ENCODE measurements around the gene AP1G1.
"Not testable (repeated sequence)": the region's sequence is repeated elsewhere in the genome, so short reads cannot be mapped to it uniquely, and the experiment has no call there.

AP1G1 gene

GRCh38 chr16:71808593-71809459 is at the start of gene AP1G1:
TSS of gene AP1G1 (minus strand) at chr16:71808834. CDS start at chr16:71789479, 19,355 bp downstream.
- DNase-seq: peak; percentile 92

GRCh38 chr16:71855937-71856662 is 47.5 kb upstream of the AP1G1 start:
- DNase-seq: no peak

GRCh38 chr16:71854369-71854948 is 45.8 kb upstream of the AP1G1 start:
- no peak for DNase-seq

- DNase-seq: no peak
Observed at GRCh38 chr16:71853413-71853812, 44.8 kb upstream of the AP1G1 start.

GRCh38 chr16:71852561-71852960 is 43.9 kb upstream of the AP1G1 start:
- no peak for DNase-seq

- no peak for DNase-seq
Observed at GRCh38 chr16:71852158-71852557, 43.5 kb upstream of the AP1G1 start.

- no peak for DNase-seq
Observed at GRCh38 chr16:71851746-71852145, 43.1 kb upstream of the AP1G1 start.

GRCh38 chr16:71848622-71849021 is 40.0 kb upstream of the AP1G1 start:
- DNase-seq: no peak

- no peak for DNase-seq
Observed at GRCh38 chr16:71847096-71847495, 38.5 kb upstream of the AP1G1 start.

GRCh38 chr16:71846431-71846830 is 37.8 kb upstream of the AP1G1 start:
- no peak for DNase-seq

- peak; percentile 65 for DNase-seq
Observed at GRCh38 chr16:71845639-71846430, 37.2 kb upstream of the AP1G1 start, which contains the start of gene ATXN1L. TSS of gene ATXN1L (plus strand) at chr16:71845976. CDS start at chr16:71849741, 3,765 bp downstream.

- no peak for DNase-seq
Observed at GRCh38 chr16:71843572-71843971, 34.9 kb upstream of the AP1G1 start.

- DNase-seq: no peak
Observed at GRCh38 chr16:71840052-71840451, 31.4 kb upstream of the AP1G1 start.

- no peak for DNase-seq
Observed at GRCh38 chr16:71837150-71837549, 28.5 kb upstream of the AP1G1 start.

GRCh38 chr16:71834291-71834690 is 25.7 kb upstream of the AP1G1 start:
- DNase-seq: no peak

GRCh38 chr16:71832112-71832511 is 23.5 kb upstream of the AP1G1 start:
- DNase-seq: not testable (repeated sequence)

- not testable (repeated sequence) for DNase-seq
Observed at GRCh38 chr16:71831698-71832097, 23.1 kb upstream of the AP1G1 start.

GRCh38 chr16:71830359-71830758 is 21.7 kb upstream of the AP1G1 start:
- DNase-seq: no peak

- no peak for DNase-seq
Observed at GRCh38 chr16:71826533-71827017, 17.9 kb upstream of the AP1G1 start.

- DNase-seq: not testable (repeated sequence)
Observed at GRCh38 chr16:71817155-71817500, 8.5 kb upstream of the AP1G1 start.

GRCh38 chr16:71811261-71811803 is 2.7 kb upstream of the AP1G1 start:
- peak; percentile 35 for DNase-seq

- DNase-seq: not testable (repeated sequence)
Observed at GRCh38 chr16:71810155-71810530, 1.5 kb upstream of the AP1G1 start.

All from KG1 (cell line).